ENCODE data around the gene AFF3.

AFF3 gene

GRCh38 chr2:99543247-99543646, 599.1 kb downstream of the AFF3 start:
- H3K4me3 ChIP-seq (ENCODE audit: low read depth, low read length): no peak overlapping the region
- H3K36me3 ChIP-seq: no peaks in the 10 kb centered on the region
- H3K4me1 ChIP-seq: no peaks in the 10 kb centered on the region
- H3K27me3 ChIP-seq: no peaks in the 10 kb centered on the region
- TF ChIP-seq CTCF (IDR thresholded peaks at IDR 0.05; ENCODE audit: low read depth, low read length): no peak
- H3K9me3 ChIP-seq: no peaks in the 10 kb centered on the region
- DNase-seq: no peak

DNA sequence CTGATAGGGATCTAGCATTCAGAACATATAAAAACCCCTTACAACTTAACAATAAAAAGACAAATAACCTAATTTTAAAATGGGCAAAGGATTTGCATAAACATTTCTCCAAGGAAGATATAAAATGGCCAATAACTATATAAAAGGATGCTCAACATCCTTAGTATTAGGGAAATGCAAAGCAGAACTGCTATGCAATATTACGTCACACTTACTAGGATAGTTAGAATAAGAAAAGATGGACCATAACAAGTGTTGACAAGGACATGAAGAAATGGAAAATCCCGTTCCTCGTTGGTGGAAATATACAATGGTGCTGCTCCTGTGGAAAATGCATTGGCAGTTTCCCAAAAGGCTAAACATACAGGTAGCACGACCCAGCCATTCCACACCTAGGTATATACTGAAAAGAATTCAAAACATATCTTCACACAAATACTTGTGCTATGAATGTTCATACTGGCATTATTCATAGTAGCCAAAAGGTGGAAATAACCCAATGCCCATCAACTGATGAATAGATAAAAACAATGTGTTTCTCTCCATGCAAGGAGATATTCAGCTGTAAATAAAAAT, 604.4 kb downstream of the AFF3 start:
- Histone ChIP-seq H3K27me3 (no peaks in the 10 kb centered on the region), H3K4me3 (ENCODE audit: low read depth, low read length) (no peak overlapping the region), H3K9me3 (no peaks in the 10 kb centered on the region), H3K4me1 (no peaks in the 10 kb centered on the region), H3K36me3 (no peaks in the 10 kb centered on the region)
- no peak for TF ChIP-seq CTCF (IDR thresholded peaks at IDR 0.05; ENCODE audit: low read depth, low read length)
- DNase-seq: no peak

DNA sequence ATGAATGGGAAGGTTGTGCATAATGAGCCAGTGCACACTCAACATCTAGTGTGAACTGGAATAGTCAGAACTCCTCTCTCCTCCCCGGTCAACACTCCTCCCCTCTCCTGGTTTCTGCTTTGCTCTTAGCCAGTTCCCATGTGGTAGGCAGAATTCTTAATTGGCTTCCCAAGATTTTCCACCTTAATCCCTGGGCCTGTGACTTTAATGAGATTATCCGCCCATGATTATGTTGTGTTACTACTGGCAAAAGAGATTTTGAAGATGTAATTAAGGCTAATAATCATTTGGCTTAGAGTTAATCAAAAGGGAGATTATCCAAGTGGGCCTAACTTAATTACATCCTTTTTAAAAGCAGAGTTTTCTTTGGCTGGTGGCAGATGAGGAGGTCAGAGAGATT, 618.3 kb downstream of the AFF3 start:
- H3K27me3 ChIP-seq: no peaks in the 10 kb centered on the region
- H3K4me1 ChIP-seq: no peaks in the 10 kb centered on the region
- H3K4me3 ChIP-seq (ENCODE audit: low read depth, low read length): no peak overlapping the region
- TF ChIP-seq CTCF (IDR thresholded peaks at IDR 0.05; ENCODE audit: low read depth, low read length): no peak
- DNase-seq: no peak
- H3K36me3 ChIP-seq: no peaks in the 10 kb centered on the region
- H3K9me3 ChIP-seq: no peaks in the 10 kb centered on the region

DNA sequence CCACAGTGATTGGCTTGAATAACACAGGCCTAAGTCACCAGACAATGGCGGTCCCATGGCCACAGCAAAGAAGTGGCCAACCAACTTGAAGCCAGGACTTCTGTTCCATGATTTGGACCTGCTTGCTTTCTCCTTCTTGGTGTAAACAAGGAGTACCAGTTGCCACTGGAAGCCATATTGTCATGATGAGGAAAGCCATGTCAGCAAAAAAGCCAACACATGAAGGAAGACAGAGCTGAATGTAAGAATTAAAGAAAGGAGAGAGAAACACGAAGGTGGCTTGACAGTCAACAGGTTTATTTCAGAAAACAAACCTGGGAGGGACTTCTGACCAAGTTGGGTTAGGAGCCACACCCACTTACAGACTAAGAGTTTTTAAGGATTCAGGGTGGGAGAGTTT, 620.2 kb downstream of the AFF3 start:
- Histone ChIP-seq H3K27me3 (no peaks in the 10 kb centered on the region), H3K36me3 (no peaks in the 10 kb centered on the region), H3K4me3 (ENCODE audit: low read depth, low read length) (no peak overlapping the region), H3K4me1 (no peaks in the 10 kb centered on the region), H3K9me3 (no peaks in the 10 kb centered on the region)
- no peak for TF ChIP-seq CTCF (IDR thresholded peaks at IDR 0.05; ENCODE audit: low read depth, low read length)
- DNase-seq: no peak

- Histone ChIP-seq H3K36me3 (no peaks in the 10 kb centered on the region), H3K9me3 (no peaks in the 10 kb centered on the region), H3K4me3 (ENCODE audit: low read depth, low read length) (no peak overlapping the region), H3K4me1 (no peaks in the 10 kb centered on the region), H3K27me3 (no peaks in the 10 kb centered on the region)
- TF ChIP-seq CTCF (IDR thresholded peaks at IDR 0.05; ENCODE audit: low read depth, low read length): no peak
- no peak for DNase-seq
These were observed 621.6 kb downstream of the AFF3 start for GRCh38 chr2:99520813-99521212.

- H3K4me3 ChIP-seq (ENCODE audit: low read depth, low read length): no peak overlapping the region
- H3K36me3 ChIP-seq: no peaks in the 10 kb centered on the region
- no peak for TF ChIP-seq CTCF (IDR thresholded peaks at IDR 0.05; ENCODE audit: low read depth, low read length)
- no peaks in the 10 kb centered on the region for H3K4me1 ChIP-seq
- no peaks in the 10 kb centered on the region for H3K9me3 ChIP-seq
- H3K27me3 ChIP-seq: no peaks in the 10 kb centered on the region
- DNase-seq: no peak
These were observed 622.2 kb downstream of the AFF3 start for GRCh38 chr2:99520195-99520594.
